SH-SY5Y (cell line): Measurements from ENCODE around the gene SGCD.

Experiments used
- GATA2 ChIP-seq: IDR thresholded peaks from 2 replicates; pipeline ENCODE4 v1.6.1; 2011; ENCODE audit warnings: mild to moderate bottlenecking, low read depth, low read length
- GATA3 ChIP-seq: IDR thresholded peaks from 2 replicates; pipeline ENCODE4 v1.6.1; 2011; ENCODE audit warnings: low read depth, mild to moderate bottlenecking, low read length, moderate library complexity

DNA sequence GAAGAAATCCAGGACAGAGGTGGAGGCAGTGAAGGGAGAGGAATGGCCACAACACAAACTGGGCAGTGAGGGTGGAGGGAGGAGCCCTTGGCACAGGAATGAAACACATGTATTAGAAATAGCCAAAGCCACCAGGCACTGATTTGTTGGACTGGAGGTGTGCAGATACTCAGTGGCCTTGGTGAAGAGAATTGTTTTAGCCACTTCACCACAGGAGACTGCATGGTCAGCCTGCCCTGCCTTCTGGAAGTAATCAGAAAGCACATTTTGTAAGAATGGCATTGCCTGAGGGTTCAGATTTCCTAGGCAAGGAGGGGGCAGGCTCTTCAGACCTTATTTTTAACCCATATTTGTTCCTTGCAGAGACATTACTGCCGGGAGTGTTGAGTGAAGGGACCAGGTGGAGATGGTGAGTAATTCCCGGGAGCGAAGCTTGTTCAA is 2.2 kb downstream of the SGCD start:
- TF ChIP-seq GATA3, result no peak
- no peak for TF ChIP-seq GATA2
